ENCODE data around the gene EIF4E1B.
A peak's percentile ranks its signal among the peaks of the same experiment; 100 is the strongest.

The EIF4E1B gene

GRCh38 chr5:176647030-176647842, 16.8 kb downstream of the EIF4E1B start, which contains the start of gene TSPAN17:
TSS of gene TSPAN17 (plus strand) at chr5:176647484. CDS start at chr5:176647616, 132 bp downstream.
- DNase-seq (ENCODE audit: low spot score): peak; percentile 99

- no peak for DNase-seq (ENCODE audit: low spot score)
These were observed 17.5 kb downstream of the EIF4E1B start for GRCh38 chr5:176647843-176648473.

- no peak for DNase-seq (ENCODE audit: low spot score)
These were observed 18.2 kb downstream of the EIF4E1B start for GRCh38 chr5:176648474-176649194.

- no peak for DNase-seq (ENCODE audit: low spot score)
These were observed 19.9 kb downstream of the EIF4E1B start for GRCh38 chr5:176650354-176650884.

GRCh38 chr5:176651472-176651980, 21.1 kb downstream of the EIF4E1B start:
- DNase-seq (ENCODE audit: low spot score): no peak

GRCh38 chr5:176652136-176652535, 21.7 kb downstream of the EIF4E1B start:
- DNase-seq (ENCODE audit: low spot score): no peak

- peak; percentile 65 for DNase-seq (ENCODE audit: low spot score)
These were observed 23.2 kb downstream of the EIF4E1B start for GRCh38 chr5:176653401-176654385.

GRCh38 chr5:176654856-176655255, 24.4 kb downstream of the EIF4E1B start:
- DNase-seq (ENCODE audit: low spot score): no peak

GRCh38 chr5:176656467-176656990, 26.1 kb downstream of the EIF4E1B start:
- no peak for DNase-seq (ENCODE audit: low spot score)

GRCh38 chr5:176658007-176658599, 27.6 kb downstream of the EIF4E1B start:
- DNase-seq (ENCODE audit: low spot score): peak; percentile 79

GRCh38 chr5:176658817-176659511, 28.5 kb downstream of the EIF4E1B start:
- DNase-seq (ENCODE audit: low spot score): no peak

GRCh38 chr5:176659512-176659839, 29.0 kb downstream of the EIF4E1B start:
- no peak for DNase-seq (ENCODE audit: low spot score)

GRCh38 chr5:176659860-176660461, 29.5 kb downstream of the EIF4E1B start:
- no peak for DNase-seq (ENCODE audit: low spot score)

- no peak for DNase-seq (ENCODE audit: low spot score)
These were observed 30.0 kb downstream of the EIF4E1B start for GRCh38 chr5:176660530-176660859.

GRCh38 chr5:176660860-176661641, 30.6 kb downstream of the EIF4E1B start:
- DNase-seq (ENCODE audit: low spot score): peak; percentile 69

- DNase-seq (ENCODE audit: low spot score): no peak
These were observed 31.2 kb downstream of the EIF4E1B start for GRCh38 chr5:176661676-176662075.

- no peak for DNase-seq (ENCODE audit: low spot score)
These were observed 32.2 kb downstream of the EIF4E1B start for GRCh38 chr5:176662371-176663333.

GRCh38 chr5:176663566-176663965, 33.1 kb downstream of the EIF4E1B start:
- no peak for DNase-seq (ENCODE audit: low spot score)
